Transverse colon (tissue), 3 donors: Measurements from ENCODE around the gene TMEM132C.

Source experiments
- CTCF ChIP-seq, 5 experiments: fragments of 200-600 bp in 3 of 5; fragments of 450-650 bp in 2 of 5; sonication (generic) in 3 of 5; IDR thresholded peaks; 1 replicate in 2 of 5; 2 replicates in 3 of 5; pipeline ENCODE4 v1.5.1; 2016 to 2017; ENCODE audit warnings: antibody characterized with exemption in 5 of 5, inconsistent platforms in 3 of 5, mild to moderate bottlenecking in 2 of 5, moderate library complexity in 1 of 5
- EP300 ChIP-seq: sonication (generic); formaldehyde crosslinking; IDR thresholded peaks from one replicate; pipeline ENCODE4 v1.6.1; 2017; ENCODE audit warnings: antibody characterized with exemption, low read depth
- POLR2A ChIP-seq: fragments of 450-650 bp; IDR thresholded peaks from one replicate; pipeline ENCODE4 v1.6.1; 2016; ENCODE audit warnings: antibody characterized with exemption, mild to moderate bottlenecking, moderate library complexity

GRCh38 chr12:128258866-128259555, 8.0 kb upstream of the TMEM132C start:
- TF ChIP-seq CTCF (IDR thresholded peaks at IDR 0.05) (no peak), POLR2A (no peak), EP300 (no peak)
